HepG2 (cell line): ENCODE data around the gene RNF40. TPM values are rescaled to one million over a fixed set of nuclear protein-coding genes. Genes with fewer than 3 reads are reported as not detected.

ENCODE experiments used
- ATF7 ChIP-seq, 2 experiments: fragments of 450-650 bp in 1 of 2; sonication (generic) in 1 of 2; formaldehyde crosslinking in 1 of 2; IDR thresholded peaks; 2 replicates each; pipeline versions ENCODE4 v1.4.0 to v1.6.1; 2016 to 2020; ENCODE audit warnings: antibody characterized with exemption in 1 of 2, mild to moderate bottlenecking in 1 of 2, missing genetic modification reagents in 1 of 2
- CC2D1A ChIP-seq: sonication (generic); formaldehyde crosslinking; IDR thresholded peaks from 2 replicates; pipeline ENCODE4 v1.8.1; 2023; ENCODE audit warnings: mild to moderate bottlenecking, missing genetic modification reagents
- CSRNP2 ChIP-seq: sonication (generic); formaldehyde crosslinking; conservative IDR thresholded peaks from 2 replicates; pipeline ENCODE4 v1.8.0; 2022; ENCODE audit warnings: low read depth, missing genetic modification reagents
- EED ChIP-seq: sonication (generic); formaldehyde crosslinking; IDR thresholded peaks from 2 replicates; pipeline ENCODE4 v1.5.0; 2020; ENCODE audit warnings: mild to moderate bottlenecking, missing genetic modification reagents
- FOXK1 ChIP-seq: sonication (generic); formaldehyde crosslinking; IDR thresholded peaks from 2 replicates; pipeline ENCODE4 v1.4.0; 2020; ENCODE audit warnings: low read depth, missing genetic modification reagents, borderline replicate concordance
- HDAC6 ChIP-seq: fragments of 200-600 bp; sonication (generic); IDR thresholded peaks from 2 replicates; pipeline ENCODE4 v1.7.0; 2017; ENCODE audit warnings: mild to moderate bottlenecking, antibody characterized with exemption, low read length, low read depth
- HOXA9 ChIP-seq: sonication (generic); formaldehyde crosslinking; IDR thresholded peaks from 2 replicates; pipeline ENCODE4 v1.8.1; 2022; ENCODE audit warnings: missing genetic modification reagents, mild to moderate bottlenecking, moderate library complexity, borderline replicate concordance
- IRX3 ChIP-seq: sonication (generic); formaldehyde crosslinking; IDR thresholded peaks from 2 replicates; pipeline ENCODE4 v1.8.1; 2023; ENCODE audit warnings: mild to moderate bottlenecking, low read depth, missing genetic modification reagents, borderline replicate concordance
- ISX ChIP-seq: sonication (generic); formaldehyde crosslinking; conservative IDR thresholded peaks from 2 replicates; pipeline ENCODE4 v1.5.0; 2020; ENCODE audit warnings: missing genetic modification reagents
- MTA1 ChIP-seq: sonication (generic); formaldehyde crosslinking; IDR thresholded peaks from 2 replicates; pipeline ENCODE4 v1.4.0; 2020; ENCODE audit warnings: missing genetic modification reagents, mild to moderate bottlenecking, borderline replicate concordance
- NCOA2 ChIP-seq: sonication (generic); formaldehyde crosslinking; IDR thresholded peaks from 2 replicates; pipeline ENCODE4 v1.8.0; 2022; ENCODE audit warnings: inconsistent platforms
- PHF21A ChIP-seq: sonication (generic); formaldehyde crosslinking; IDR thresholded peaks from 2 replicates; pipeline ENCODE4 v1.5.0; 2020; ENCODE audit warnings: mild to moderate bottlenecking, missing genetic modification reagents
- SMAD3 ChIP-seq: sonication (generic); formaldehyde crosslinking; IDR thresholded peaks from 2 replicates; pipeline ENCODE4 v1.4.0; 2020; ENCODE audit warnings: missing genetic modification reagents
- SP140L ChIP-seq: sonication (generic); formaldehyde crosslinking; IDR thresholded peaks from 2 replicates; pipeline ENCODE4 v1.4.0; 2020; ENCODE audit warnings: missing genetic modification reagents, borderline replicate concordance
- SSRP1 ChIP-seq: IDR thresholded peaks from 2 replicates; pipeline ENCODE4 v1.6.1; 2016; ENCODE audit warnings: control low read depth
- TOPORS ChIP-seq: sonication (generic); formaldehyde crosslinking; IDR thresholded peaks from 2 replicates; pipeline ENCODE4 v1.8.0; 2023; ENCODE audit warnings: mild to moderate bottlenecking, missing genetic modification reagents
- TRIM24 ChIP-seq: sonication (generic); formaldehyde crosslinking; IDR thresholded peaks from 2 replicates; pipeline ENCODE4 v1.8.0; 2022; ENCODE audit warnings: mild to moderate bottlenecking, missing genetic modification reagents
- XRCC5 ChIP-seq: fragments of 200-400 bp; formaldehyde crosslinking; optimal IDR thresholded peaks from 2 replicates; pipeline ENCODE3; 2017; ENCODE audit warnings: mild to moderate bottlenecking, low read length
- ZBTB39 ChIP-seq: sonication (generic); formaldehyde crosslinking; IDR thresholded peaks from 2 replicates; pipeline ENCODE4 v1.5.0; 2020; ENCODE audit warnings: missing genetic modification reagents
- ZFP1 ChIP-seq: IDR thresholded peaks from 2 replicates; pipeline ENCODE4 v1.6.1; 2016
- ZMYM4 ChIP-seq: sonication (generic); formaldehyde crosslinking; IDR thresholded peaks from 2 replicates; pipeline ENCODE4 v1.8.1; 2023; ENCODE audit warnings: mild to moderate bottlenecking, missing genetic modification reagents
- ZNF121 ChIP-seq: sonication (generic); formaldehyde crosslinking; IDR thresholded peaks from 2 replicates; pipeline ENCODE4 v1.5.0; 2020; ENCODE audit warnings: mild to moderate bottlenecking, missing genetic modification reagents
- ZNF224 ChIP-seq: sonication (generic); formaldehyde crosslinking; IDR thresholded peaks from 2 replicates; pipeline ENCODE4 v1.5.0; 2020; ENCODE audit warnings: mild to moderate bottlenecking, missing genetic modification reagents
- ZNF292 ChIP-seq: sonication (generic); formaldehyde crosslinking; IDR thresholded peaks from 2 replicates; pipeline ENCODE4 v1.8.1; 2022; ENCODE audit warnings: mild to moderate bottlenecking, low read depth, missing genetic modification reagents, borderline replicate concordance
- ZNF441 ChIP-seq: sonication (generic); formaldehyde crosslinking; IDR thresholded peaks from 2 replicates; pipeline ENCODE4 v1.7.0; 2021; ENCODE audit warnings: missing genetic modification reagents, borderline replicate concordance
- ZNF607 ChIP-seq: sonication (generic); formaldehyde crosslinking; IDR thresholded peaks from 2 replicates; pipeline ENCODE4 v1.5.1; 2020; ENCODE audit warnings: missing genetic modification reagents, mild to moderate bottlenecking, borderline replicate concordance
- polyA plus RNA-seq, 8 experiments: library from polyadenylated mRNA; depleted of rRNA in 3 of 8; stranded (reverse) in 7 of 8; unstranded in 1 of 8; fragments of >200 nt; fragmentation: Illumina TruSeq in 4 of 8; extraction: Trizol in 4 of 8; gene quantifications; 2 replicates each; pipeline versions ENCODE4 v1.2.1 to v1.2.3, GENCODE V29; 2011 to 2016; ENCODE audit warnings: low read depth in 4 of 8, missing spikeins in 1 of 8, mixed read lengths in 1 of 8; ENCODE audit not compliant: insufficient read depth in 1 of 8
- total RNA-seq, 5 experiments: library from RNA; depleted of rRNA; stranded (reverse); fragments of >200 nt; fragmentation: Illumina TruSeq; extraction: Trizol; gene quantifications; 2 replicates each; pipeline ENCODE4 v1.2.3, GENCODE V29; 2016; ENCODE audit warnings: low read depth in 1 of 5

The RNF40 gene
- total and polyA plus RNA-seq, 2 of the 13 experiments (the other 11 are each of a cell fraction or from before 2014, with no cell fraction given) = 84.0 to 85.6 TPM

- TF ChIP-seq ZBTB39 (no peak), ZNF224 (0 out of 2 replicates have a peak, but pooled peaks have one; percentile 57), SSRP1 (CRISPR knock-in tag) (no peak), SMAD3 (CRISPR knock-in tag) (peak; percentile 57; the same call in 1 of the 2 replicates), ATF7 (IDR thresholded peaks at IDR 0.05) (no peak), ATF7 (CRISPR knock-in tag; IDR thresholded peaks at IDR 0.05) (no peak), HOXA9 (CRISPR knock-in tag) (no peak), ZNF441 (peak; percentile 67), CC2D1A (CRISPR knock-in tag) (no peak), HDAC6 (no peak), IRX3 (CRISPR knock-in tag) (no peak), NCOA2 (peak; percentile 42; the same call in 1 of the 2 replicates), TOPORS (CRISPR knock-in tag) (peak; percentile 50; the same call in 1 of the 2 replicates), ZFP1 (CRISPR knock-in tag) (no peak), CSRNP2 (CRISPR knock-in tag) (no peak), EED (CRISPR knock-in tag) (peak; percentile 79; the same call in 1 of the 2 replicates), FOXK1 (peak; percentile 85; the same call in 1 of the 2 replicates), ZNF121 (CRISPR knock-in tag) (no peak), ZNF292 (CRISPR knock-in tag) (peak; percentile 74; the same call in 1 of the 2 replicates), SP140L (CRISPR knock-in tag) (no peak), PHF21A (CRISPR knock-in tag) (peak; percentile 77), ZMYM4 (peak; percentile 95), XRCC5 (no peak), TRIM24 (CRISPR knock-in tag) (no peak), ZNF607 (CRISPR knock-in tag) (peak; percentile 20; the same call in 1 of the 2 replicates), ISX (CRISPR knock-in tag) (peak; percentile 82; the same call in 1 of the 2 replicates), MTA1 (CRISPR knock-in tag) (no peak)
Observed at GRCh38 chr16:30747799-30748633, 14.1 kb upstream of the RNF40 start, which contains the start of gene PHKG2 (continued).
